ENCODE data around the gene MOB4.
"Not testable (repeated sequence)": the region's sequence is repeated elsewhere in the genome, so short reads cannot be mapped to it uniquely, and the experiment has no call there.

The MOB4 gene

GRCh38 chr2:197515315-197515738, 539 bp upstream of the MOB4 start:
- peak; percentile 35 for DNase-seq

GRCh38 chr2:197516393-197516761, 511 bp downstream of the MOB4 start:
- DNase-seq = no peak

GRCh38 chr2:197517150-197517549, 1.3 kb downstream of the MOB4 start:
- no peak for DNase-seq

- no peak for DNase-seq
Measured at GRCh38 chr2:197538412-197538811, 22.5 kb downstream of the MOB4 start.

DNA sequence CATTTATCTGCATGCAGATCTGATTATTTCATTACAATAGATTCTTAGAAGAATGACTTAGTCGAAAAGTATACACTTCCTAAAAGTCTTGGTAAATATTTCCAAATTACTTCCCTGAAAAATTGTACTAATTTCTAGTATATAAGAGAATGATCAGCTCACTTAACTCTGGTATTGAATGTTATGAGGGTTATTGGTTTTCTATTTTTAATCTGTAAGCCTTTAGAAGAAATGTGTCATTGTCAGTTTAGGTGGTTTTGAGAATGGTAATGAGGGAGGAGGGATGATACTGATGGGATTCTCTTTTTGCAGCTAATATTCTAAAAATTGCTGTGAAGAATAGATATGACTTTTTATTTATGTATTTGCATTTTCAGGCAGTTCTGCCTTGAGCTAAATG, 23.9 kb downstream of the MOB4 start:
- no peak for DNase-seq

GRCh38 chr2:197543206-197543605, 27.3 kb downstream of the MOB4 start:
- no peak for DNase-seq

- DNase-seq = no peak
Measured at GRCh38 chr2:197547163-197547900, 31.5 kb downstream of the MOB4 start.

DNA sequence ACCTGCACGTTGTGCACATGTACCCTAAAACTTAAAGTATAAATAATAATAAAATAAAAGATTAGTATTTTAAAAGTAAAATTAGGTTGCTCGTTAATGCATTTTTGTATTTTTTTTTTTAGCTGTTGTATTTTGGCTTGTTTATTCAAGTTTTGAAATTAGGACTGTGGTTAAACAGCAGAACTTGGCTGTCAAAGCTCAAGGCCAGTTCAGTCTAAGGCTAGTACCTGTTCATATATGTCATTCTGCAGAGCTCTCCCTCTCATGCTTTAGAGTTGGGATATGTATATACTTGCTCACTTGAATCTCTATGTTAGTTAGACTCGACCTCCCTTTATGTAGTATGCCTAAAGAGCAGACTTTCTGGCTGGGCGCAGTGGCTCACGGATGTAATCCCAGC, 32.7 kb downstream of the MOB4 start:
- no peak for DNase-seq

- DNase-seq = not testable (repeated sequence)
Measured at GRCh38 chr2:197551260-197551659, 35.4 kb downstream of the MOB4 start.

GRCh38 chr2:197555467-197555866, 39.6 kb downstream of the MOB4 start:
- no peak for DNase-seq

- DNase-seq = no peak
Measured at GRCh38 chr2:197556456-197556855, 40.6 kb downstream of the MOB4 start.

DNA sequence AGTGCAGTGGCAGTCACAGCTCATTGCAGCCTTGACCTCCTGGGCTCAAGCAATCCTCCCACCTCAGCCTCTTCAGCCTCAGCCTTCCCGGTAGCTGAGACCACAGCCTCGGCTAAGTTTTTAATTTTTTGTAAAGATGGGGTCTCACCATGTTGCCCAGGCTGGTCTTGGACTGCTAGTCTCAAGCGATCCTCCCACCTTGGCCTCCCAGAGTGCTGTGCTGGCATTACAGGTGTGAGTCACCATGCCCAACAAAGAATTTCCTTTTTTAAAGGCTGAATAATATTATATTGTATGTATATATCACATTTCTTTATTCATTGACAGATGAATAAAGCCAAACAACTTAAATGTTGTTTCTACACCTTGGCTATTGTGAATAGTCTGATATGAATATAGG, 42.5 kb downstream of the MOB4 start:
- no peak for DNase-seq

DNA sequence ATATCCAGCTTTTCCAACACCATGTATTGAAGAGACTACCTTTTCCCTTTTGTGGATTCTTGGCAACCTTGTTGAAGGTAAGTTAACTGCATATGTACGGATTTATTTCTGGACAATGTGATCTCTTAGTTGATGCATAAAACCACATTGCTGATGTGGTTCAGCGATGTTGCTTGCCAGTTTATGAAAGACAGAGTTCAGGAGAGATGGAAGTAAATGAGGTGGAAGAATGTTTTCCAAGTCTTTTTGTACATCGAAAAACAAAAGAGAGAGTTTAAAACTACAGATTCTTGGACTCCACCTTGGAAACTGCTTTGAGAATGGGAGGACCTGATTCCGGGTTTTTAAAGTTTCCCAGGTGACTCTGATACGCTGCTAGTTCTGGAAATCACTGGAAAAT, 43.8 kb downstream of the MOB4 start:
- no peak for DNase-seq

DNA sequence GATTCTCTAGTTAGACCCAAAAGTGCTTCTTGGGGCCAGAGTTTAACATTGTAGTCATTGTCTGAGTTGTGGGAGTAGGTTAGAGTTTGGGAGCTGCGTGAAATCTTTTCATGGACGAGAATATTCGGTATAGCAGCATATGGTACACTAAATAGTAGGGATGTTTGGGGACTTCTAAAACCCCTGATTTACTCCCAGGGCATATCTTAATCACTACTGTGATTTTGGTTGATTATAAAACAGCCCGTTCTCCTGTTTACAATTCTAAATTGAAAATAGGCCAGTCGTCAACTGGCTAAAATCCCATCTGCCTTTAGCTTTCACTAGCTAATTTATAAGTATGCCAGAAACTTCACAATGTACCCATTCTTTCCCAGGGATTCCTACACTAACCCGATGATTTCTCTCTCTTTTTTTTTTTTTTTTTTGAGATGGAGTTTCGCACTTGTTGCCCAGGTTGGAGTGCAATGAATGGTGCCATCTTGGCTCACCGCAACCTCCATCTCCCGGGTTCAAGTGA, 44.3 kb downstream of the MOB4 start:
- no peak for DNase-seq

- no peak for DNase-seq
Measured at GRCh38 chr2:197571627-197572271, 55.9 kb downstream of the MOB4 start.

- DNase-seq = no peak
Measured at GRCh38 chr2:197573608-197574007, 57.7 kb downstream of the MOB4 start.

DNA sequence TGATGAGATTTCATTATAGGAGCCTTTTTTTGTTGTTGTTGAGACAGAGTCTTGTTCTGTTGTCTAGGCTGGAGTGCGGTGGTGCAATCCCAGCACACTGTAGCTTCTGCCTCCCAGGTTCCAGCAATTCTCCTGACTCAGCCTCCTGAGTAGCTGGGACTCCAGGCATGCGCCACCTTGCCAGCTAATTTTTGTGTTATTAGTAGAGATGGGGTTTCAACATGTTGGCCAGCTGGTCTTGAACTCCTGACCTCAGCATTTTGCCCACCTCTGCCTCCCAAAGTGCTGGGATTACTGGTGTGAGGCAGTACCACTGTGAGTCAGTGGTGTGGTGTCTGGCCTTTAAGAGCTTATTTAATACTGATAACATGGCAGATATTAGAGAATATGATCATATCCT, 60.1 kb downstream of the MOB4 start:
- DNase-seq = no peak

DNA sequence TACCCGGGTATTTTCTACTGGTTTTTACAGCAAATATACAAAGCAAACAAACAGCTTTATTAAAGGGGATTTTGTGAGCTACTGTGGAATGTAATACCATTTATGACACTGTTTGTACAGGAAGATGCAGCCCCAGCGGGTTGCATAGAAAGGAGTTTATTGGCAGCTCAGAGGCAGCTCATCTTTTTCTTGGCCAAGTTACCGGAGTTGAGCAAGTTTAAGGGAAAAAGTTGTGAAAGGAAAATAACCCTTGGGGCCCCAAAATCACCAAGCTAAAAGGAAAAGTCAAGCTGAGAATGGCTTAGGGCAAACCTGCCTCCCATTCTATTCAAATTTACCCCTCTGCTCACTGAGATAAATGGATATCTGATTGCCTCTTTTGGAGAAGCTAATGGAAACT, 60.8 kb downstream of the MOB4 start:
- no peak for DNase-seq

DNA sequence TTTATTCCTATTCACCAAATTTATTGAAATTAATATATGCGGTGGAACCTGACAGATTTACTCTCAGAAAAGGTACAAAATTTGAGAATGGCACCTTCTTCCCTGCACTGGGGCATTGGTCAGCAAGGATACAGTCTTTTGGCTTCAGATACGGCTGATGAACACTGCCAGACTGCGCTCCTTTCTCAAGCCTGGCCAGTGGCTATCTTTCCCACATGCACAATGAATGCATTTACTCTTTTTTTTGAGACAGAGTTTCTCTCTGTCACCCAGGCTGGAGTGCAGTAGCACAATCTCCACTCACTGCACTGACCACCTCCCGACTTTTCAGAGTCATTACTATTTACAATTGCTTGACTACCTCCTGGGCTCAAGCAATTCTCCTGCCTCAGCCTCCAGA, 61.6 kb downstream of the MOB4 start:
- no peak for DNase-seq

- DNase-seq = not testable (repeated sequence)
Measured at GRCh38 chr2:197578294-197578693, 62.4 kb downstream of the MOB4 start.

DNA sequence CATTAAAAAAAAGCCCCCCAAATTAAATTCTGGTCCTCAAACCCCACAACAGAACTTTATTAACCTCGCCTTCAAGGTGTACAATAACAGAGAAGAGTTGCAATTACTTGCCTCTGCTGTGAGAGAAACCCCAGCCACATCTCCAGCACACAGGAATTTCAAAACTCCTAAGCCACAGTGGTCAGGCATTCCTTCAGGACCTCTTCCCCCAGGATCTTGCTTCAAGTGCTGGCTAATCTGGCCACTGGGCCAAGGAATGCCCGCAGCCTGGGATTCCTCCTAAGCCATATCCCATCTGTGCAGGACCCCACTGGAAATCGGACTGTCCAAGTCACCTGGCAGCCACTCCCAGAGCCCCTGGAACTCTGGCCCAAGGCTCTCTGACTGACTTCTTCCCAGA, 64.3 kb downstream of the MOB4 start:
- not testable (repeated sequence) for DNase-seq

DNA sequence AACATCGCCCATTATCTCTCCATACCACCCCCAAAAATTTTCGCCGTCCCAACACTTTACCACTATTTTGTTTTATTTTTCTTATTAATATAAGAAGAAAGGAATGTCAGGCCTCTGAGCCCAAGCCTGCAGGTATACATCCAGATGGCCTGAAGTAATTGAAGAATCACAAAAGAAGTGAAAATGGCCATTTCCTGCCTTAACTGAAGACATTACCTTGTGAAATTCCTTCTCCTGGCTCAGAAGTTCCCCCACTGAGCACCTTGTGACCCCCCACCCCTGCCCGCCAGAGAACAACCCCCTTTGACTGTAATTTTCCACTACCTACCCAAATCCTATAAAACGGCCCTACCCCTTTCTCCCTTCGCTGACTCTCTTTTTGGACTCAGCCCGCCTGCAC, 71.4 kb downstream of the MOB4 start:
- DNase-seq = not testable (repeated sequence)

DNA sequence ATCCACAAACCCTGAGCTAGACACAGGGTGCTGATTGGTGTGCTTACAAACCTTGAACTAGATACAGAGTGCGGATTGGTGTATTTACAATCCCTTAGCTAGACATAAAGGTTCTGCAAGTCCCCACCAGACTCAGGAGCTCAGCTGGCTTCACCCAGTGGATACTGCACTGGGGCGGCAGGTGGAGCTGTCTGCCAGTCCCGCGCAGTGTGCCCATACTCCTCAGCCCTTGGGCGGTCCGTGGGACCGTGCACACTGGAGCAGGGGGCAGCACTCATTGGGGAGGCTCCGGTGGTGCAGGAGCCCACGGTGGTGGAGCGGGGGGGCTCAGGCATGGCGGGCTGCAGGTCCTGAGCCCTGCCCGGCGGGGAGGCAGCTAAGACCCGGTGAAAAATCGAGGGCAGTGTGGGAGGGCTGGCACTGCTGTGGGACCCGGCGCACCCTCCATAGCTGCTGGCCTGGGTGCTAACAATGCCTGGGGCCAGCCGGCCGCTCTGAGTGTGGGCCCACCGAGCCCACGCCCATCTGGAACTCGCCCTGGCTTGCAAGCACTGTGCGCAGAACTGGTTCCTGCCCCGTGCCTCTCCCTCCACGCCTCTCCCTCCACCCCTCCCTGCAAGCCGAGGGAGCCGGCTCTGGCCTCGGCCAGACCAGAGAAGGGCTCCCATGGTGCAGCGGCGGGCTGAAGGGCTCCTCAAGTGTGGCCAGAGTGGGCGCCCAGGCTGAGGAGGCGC, 75.6 kb downstream of the MOB4 start:
- DNase-seq = no peak

GRCh38 chr2:197596766-197597165, 80.9 kb downstream of the MOB4 start:
- DNase-seq = no peak

Measured in NCI-H1092 (cell line).